HCT116 (cell line): Measurements from ENCODE around the gene MYZAP. TPM values are rescaled to one million over a fixed set of nuclear protein-coding genes. Genes with fewer than 3 reads are reported as not detected.

Source experiments
- ATAC-seq: fragments of 200-7000 bp; cut with Tn5 transposase; 2 replicates; pipeline ENCODE4 v1.9.1; 2020; ENCODE audit warnings: mild to moderate bottlenecking, moderate library complexity
- BruUV-seq: library from RNA; stranded (reverse); fragments of 400-500 nt; replicated peaks from 2 replicates; lab custom pipeline; 2021; lab: Mats Ljungman, UMichigan
- CTCF ChIA-PET: fragments of 300-600 bp; sonication (Branson Sonifier 250); formaldehyde crosslinking; loops from one replicate; lab custom pipeline; 2021; ENCODE audit warnings: antibody characterized with exemption; lab: Charles Lee
- POLR2A ChIA-PET: fragments of 300-600, 350-600 bp; sonication (Branson Sonifier 250); formaldehyde crosslinking; loops from one replicate; lab custom pipeline; 2021; ENCODE audit warnings: antibody characterized with exemption; lab: Charles Lee
- RAD21 ChIA-PET, 2 experiments: fragments of 300-600 bp; sonication (Branson Sonifier 250); formaldehyde crosslinking; loops; one replicate each; lab custom pipeline; 2023; ENCODE audit warnings: low total read pairs in 2 of 2; ENCODE audit not compliant: uncharacterized antibody in 2 of 2, unreplicated experiment in 2 of 2, low non-redundant PET in 1 of 2; lab: Charles Lee
- DNase-seq: peaks from one replicate; pipeline ENCODE4 v3.0.0-alpha.2; 2010; ENCODE audit warnings: low read depth, low spot score
- H2AFZ ChIP-seq: fragments of 200-600 bp; shearing (Covaris generic), sonication (generic); 2 replicates; pipeline ENCODE4 v1.6.1; 2017; ENCODE audit warnings: low read depth, mixed run types, mixed read lengths, antibody characterized with exemption, low read length; ENCODE audit not compliant: poor library complexity, severe bottlenecking
- H3K27ac ChIP-seq: 2 replicates; pipeline ENCODE4 v1.5.1; 2012; ENCODE audit warnings: low read depth, low read length
- H3K27me3 ChIP-seq: fragments of 200-600 bp; sonication (generic); 2 replicates; pipeline ENCODE4 v1.6.1; 2016; ENCODE audit warnings: mixed run types, low read length, mixed read lengths; ENCODE audit not compliant: insufficient read depth
- H3K36me3 ChIP-seq, 2 experiments: fragments of 200-500 bp in 1 of 2; fragments of 200-600 bp in 1 of 2; sonication (Bioruptor generic) in 1 of 2; sonication (generic) in 1 of 2; 2 replicates each; pipeline versions ENCODE4 v1.5.1 to v1.6.1; 2014 to 2016; ENCODE audit warnings: low read length in 2 of 2, inconsistent platforms in 1 of 2, mixed read lengths in 1 of 2, mixed run types in 1 of 2; ENCODE audit not compliant: insufficient read depth in 2 of 2, control insufficient read depth in 1 of 2
- H3K4me1 ChIP-seq, 2 experiments: fragments of 200-600 bp in 1 of 2; sonication (generic) in 1 of 2; 2 replicates each; pipeline versions ENCODE4 v1.5.1 to v1.6.1; 2012 to 2017; ENCODE audit warnings: low read length in 2 of 2, inconsistent platforms in 1 of 2, mild to moderate bottlenecking in 1 of 2, mixed read lengths in 1 of 2, mixed run types in 1 of 2, moderate library complexity in 1 of 2; ENCODE audit not compliant: insufficient read depth in 2 of 2, control insufficient read depth in 1 of 2
- H3K4me2 ChIP-seq: fragments of 200-600 bp; sonication (generic); 2 replicates; pipeline ENCODE4 v1.6.1; 2017; ENCODE audit warnings: mixed run types, low read length, mixed read lengths
- H3K4me3 ChIP-seq, 2 experiments: fragments of 200-600 bp in 1 of 2; sonication (generic) in 1 of 2; replicated peaks in 1 of 2; 2 replicates each; pipeline ENCODE4 v1.5.1; 2011 to 2016; ENCODE audit warnings: low read length in 2 of 2, control low read depth in 1 of 2, low read depth in 1 of 2, mild to moderate bottlenecking in 1 of 2, mixed read lengths in 1 of 2, mixed run types in 1 of 2
- H3K79me2 ChIP-seq: fragments of 200-600 bp; sonication (generic); 2 replicates; pipeline ENCODE4 v1.6.1; 2017; ENCODE audit warnings: mild to moderate bottlenecking, mixed run types, low read length, moderate library complexity, mixed read lengths; ENCODE audit not compliant: insufficient read depth
- H3K9ac ChIP-seq: fragments of 200-600 bp; sonication (generic); 2 replicates; pipeline ENCODE4 v1.6.1; 2016; ENCODE audit warnings: low read length, mixed read lengths
- H3K9me2 ChIP-seq: fragments of 200-600 bp; sonication (generic), shearing (Covaris generic); 2 replicates; pipeline ENCODE4 v1.6.1; 2017; ENCODE audit warnings: mixed run types, mild to moderate bottlenecking, moderate library complexity; ENCODE audit not compliant: insufficient read depth
- H3K9me3 ChIP-seq, 2 experiments: fragments of 200-500 bp in 1 of 2; fragments of 200-600 bp in 1 of 2; sonication (Bioruptor generic) in 1 of 2; sonication (generic) in 1 of 2; 2 replicates each; pipeline ENCODE4 v1.6.1; 2014 to 2017; ENCODE audit warnings: low read length in 2 of 2, mixed read lengths in 2 of 2, inconsistent platforms in 1 of 2, low read depth in 1 of 2, mild to moderate bottlenecking in 1 of 2, mixed run types in 1 of 2, moderate library complexity in 1 of 2; ENCODE audit not compliant: control insufficient read depth in 1 of 2, insufficient read depth in 1 of 2
- H4K20me1 ChIP-seq: fragments of 200-600 bp; sonication (generic), shearing (Covaris generic); 2 replicates; pipeline ENCODE4 v1.6.1; 2017; ENCODE audit warnings: mixed run types, mild to moderate bottlenecking, moderate library complexity; ENCODE audit not compliant: insufficient read depth
- CBX3 ChIP-seq: IDR thresholded peaks from 2 replicates; pipeline ENCODE4 v1.6.1; 2012; ENCODE audit warnings: low read depth
- EZH2 ChIP-seq: fragments of 200-600 bp; sonication (generic); IDR thresholded peaks from 2 replicates; pipeline ENCODE4 v1.6.1; 2017; ENCODE audit warnings: antibody characterized with exemption, mixed run types
- EZH2phosphoT487 ChIP-seq: fragments of 200-600 bp; IDR thresholded peaks from 2 replicates; pipeline ENCODE4 v1.6.1; 2018; ENCODE audit warnings: antibody characterized with exemption, borderline replicate concordance
- FOSL1 ChIP-seq: IDR thresholded peaks from 2 replicates; pipeline ENCODE4 v1.6.1; 2012; ENCODE audit warnings: low read depth
- JUND ChIP-seq: IDR thresholded peaks from 2 replicates; pipeline ENCODE4 v1.6.1; 2012
- POLR2AphosphoS5 ChIP-seq: IDR thresholded peaks from 2 replicates; pipeline ENCODE4 v1.6.1; 2011; ENCODE audit warnings: mild to moderate bottlenecking, low read depth, low read length, moderate library complexity
- SP1 ChIP-seq: IDR thresholded peaks from 2 replicates; pipeline ENCODE4 v1.6.1; 2012; ENCODE audit warnings: low read depth
- TCF7L2 ChIP-seq: IDR thresholded peaks from 2 replicates; pipeline ENCODE4 v1.7.0; 2011; ENCODE audit warnings: borderline replicate concordance, inconsistent platforms; ENCODE audit not compliant: insufficient read depth, insufficient read length; ENCODE audit errors: extremely low read depth
- ZFX ChIP-seq: fragments of 450-650 bp; IDR thresholded peaks from 2 replicates; pipeline ENCODE4 v1.6.1; 2017
- ZNF274 ChIP-seq: fragments of 200-500 bp; sonication (Bioruptor generic); IDR thresholded peaks from 2 replicates; pipeline ENCODE4 v1.6.1; 2014; ENCODE audit warnings: mild to moderate bottlenecking, low read depth, low read length, inconsistent platforms
- intact Hi-C: fragments of 100-400 bp; cut with micrococcal nuclease; formaldehyde crosslinking; loops from 2 replicates; pipeline ENCODE4 v1.10.0; 2022
- total RNA-seq: library from RNA; stranded (reverse); gene quantifications from one replicate; pipeline ENCODE4 v1.2.1, GENCODE V29; 2021; ENCODE audit not compliant: unreplicated experiment
- TF ChIP-seq, protein P1 (sequence below): IDR thresholded peaks from 2 replicates; pipeline ENCODE4 v1.6.1; 2012; ENCODE audit warnings: low read depth
- TF ChIP-seq, protein P2 (sequence below): IDR thresholded peaks from 2 replicates; pipeline ENCODE4 v1.6.1; 2011; ENCODE audit warnings: mild to moderate bottlenecking, low read length, moderate library complexity; ENCODE audit not compliant: insufficient replicate concordance; ENCODE audit errors: extremely low read depth

Gene MYZAP
- total RNA-seq, 1 experiment from 2014 or later, result 5.8 TPM

- no peak for TF ChIP-seq EZH2
- TF ChIP-seq EZH2phosphoT487, result no peak
Measured at GRCh38 chr15:57607570-57608000, 15.9 kb downstream of the MYZAP start (continued).

DNA sequence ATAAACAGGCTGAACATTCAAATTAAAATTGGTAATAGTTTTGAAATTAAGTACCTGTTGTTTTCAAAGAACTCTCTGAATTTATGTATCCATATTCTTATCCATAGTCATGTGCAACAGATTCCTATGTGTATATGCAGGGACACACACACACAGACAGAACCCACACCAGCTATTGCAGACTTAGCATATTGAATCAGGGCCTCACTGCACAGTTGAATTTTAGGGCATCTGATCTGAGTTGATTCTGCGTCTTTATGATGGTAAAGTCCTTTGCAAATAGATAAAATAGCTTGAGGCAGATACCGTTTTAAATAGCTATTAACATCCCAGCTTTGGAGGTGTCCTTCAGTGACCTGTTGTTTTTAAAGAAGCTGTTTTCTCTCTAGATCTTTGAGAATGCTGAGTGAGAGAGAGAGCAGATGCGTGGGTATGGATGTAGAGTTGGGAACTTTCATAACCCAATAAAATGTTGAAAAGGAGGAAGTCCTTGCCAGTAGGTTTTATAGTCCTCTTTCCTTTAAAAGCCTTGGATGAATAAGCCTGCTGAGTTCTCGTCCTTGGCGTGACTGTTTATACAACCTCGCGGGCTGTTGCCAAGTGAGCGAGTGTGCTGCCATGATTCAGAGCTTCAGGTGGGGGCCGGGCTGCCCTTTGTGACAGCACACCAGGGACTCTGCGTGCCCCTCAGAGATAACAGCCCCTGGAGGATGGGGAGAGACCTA lies 18.3 kb downstream of the MYZAP start:
- peak; percentile 33; the same call in 1 of the 2 replicates for ATAC-seq

More for the DNA sequence above, 18.3 kb downstream of the MYZAP start:
- peaks cover 39 to 65% of the 10 kb centered on the region in 2 experiments for H3K4me1 ChIP-seq
- H3K4me2 ChIP-seq, result peak overlapping the region; percentile 45
- BruUV-seq, result no TSS peak
- intact Hi-C loops, result no loop called here
- POLR2A ChIA-PET, result no interaction called here
- 0 out of 4 replicates have a peak overlapping the region, but pooled peaks of 1 of the 2 experiments have one; percentile 2 for H3K4me3 ChIP-seq
- no peak overlapping the region for H3K27ac ChIP-seq
- TF ChIP-seq ZNF274 (no peak), TCF7L2 (peak; percentile 19), FOSL1 (no peak; the same call in 1 of the 2 replicates), POLR2AphosphoS5 (0 out of 2 replicates have a peak, but pooled peaks have one; percentile 14), ZFX (no peak), CBX3 (peak; percentile 38; the same call in 1 of the 2 replicates), SP1 (peak; percentile 35; the same call in 1 of the 2 replicates), JUND (peak; percentile 34; the same call in 1 of the 2 replicates)
- TF ChIP-seq, protein P1, sequence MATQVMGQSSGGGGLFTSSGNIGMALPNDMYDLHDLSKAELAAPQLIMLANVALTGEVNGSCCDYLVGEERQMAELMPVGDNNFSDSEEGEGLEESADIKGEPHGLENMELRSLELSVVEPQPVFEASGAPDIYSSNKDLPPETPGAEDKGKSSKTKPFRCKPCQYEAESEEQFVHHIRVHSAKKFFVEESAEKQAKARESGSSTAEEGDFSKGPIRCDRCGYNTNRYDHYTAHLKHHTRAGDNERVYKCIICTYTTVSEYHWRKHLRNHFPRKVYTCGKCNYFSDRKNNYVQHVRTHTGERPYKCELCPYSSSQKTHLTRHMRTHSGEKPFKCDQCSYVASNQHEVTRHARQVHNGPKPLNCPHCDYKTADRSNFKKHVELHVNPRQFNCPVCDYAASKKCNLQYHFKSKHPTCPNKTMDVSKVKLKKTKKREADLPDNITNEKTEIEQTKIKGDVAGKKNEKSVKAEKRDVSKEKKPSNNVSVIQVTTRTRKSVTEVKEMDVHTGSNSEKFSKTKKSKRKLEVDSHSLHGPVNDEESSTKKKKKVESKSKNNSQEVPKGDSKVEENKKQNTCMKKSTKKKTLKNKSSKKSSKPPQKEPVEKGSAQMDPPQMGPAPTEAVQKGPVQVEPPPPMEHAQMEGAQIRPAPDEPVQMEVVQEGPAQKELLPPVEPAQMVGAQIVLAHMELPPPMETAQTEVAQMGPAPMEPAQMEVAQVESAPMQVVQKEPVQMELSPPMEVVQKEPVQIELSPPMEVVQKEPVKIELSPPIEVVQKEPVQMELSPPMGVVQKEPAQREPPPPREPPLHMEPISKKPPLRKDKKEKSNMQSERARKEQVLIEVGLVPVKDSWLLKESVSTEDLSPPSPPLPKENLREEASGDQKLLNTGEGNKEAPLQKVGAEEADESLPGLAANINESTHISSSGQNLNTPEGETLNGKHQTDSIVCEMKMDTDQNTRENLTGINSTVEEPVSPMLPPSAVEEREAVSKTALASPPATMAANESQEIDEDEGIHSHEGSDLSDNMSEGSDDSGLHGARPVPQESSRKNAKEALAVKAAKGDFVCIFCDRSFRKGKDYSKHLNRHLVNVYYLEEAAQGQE, result no peak
- TF ChIP-seq, protein P2, sequence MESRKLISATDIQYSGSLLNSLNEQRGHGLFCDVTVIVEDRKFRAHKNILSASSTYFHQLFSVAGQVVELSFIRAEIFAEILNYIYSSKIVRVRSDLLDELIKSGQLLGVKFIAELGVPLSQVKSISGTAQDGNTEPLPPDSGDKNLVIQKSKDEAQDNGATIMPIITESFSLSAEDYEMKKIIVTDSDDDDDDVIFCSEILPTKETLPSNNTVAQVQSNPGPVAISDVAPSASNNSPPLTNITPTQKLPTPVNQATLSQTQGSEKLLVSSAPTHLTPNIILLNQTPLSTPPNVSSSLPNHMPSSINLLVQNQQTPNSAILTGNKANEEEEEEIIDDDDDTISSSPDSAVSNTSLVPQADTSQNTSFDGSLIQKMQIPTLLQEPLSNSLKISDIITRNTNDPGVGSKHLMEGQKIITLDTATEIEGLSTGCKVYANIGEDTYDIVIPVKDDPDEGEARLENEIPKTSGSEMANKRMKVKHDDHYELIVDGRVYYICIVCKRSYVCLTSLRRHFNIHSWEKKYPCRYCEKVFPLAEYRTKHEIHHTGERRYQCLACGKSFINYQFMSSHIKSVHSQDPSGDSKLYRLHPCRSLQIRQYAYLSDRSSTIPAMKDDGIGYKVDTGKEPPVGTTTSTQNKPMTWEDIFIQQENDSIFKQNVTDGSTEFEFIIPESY, result peak; percentile 38
- no peaks in the 10 kb centered on the region for H4K20me1 ChIP-seq
- H3K27me3 ChIP-seq, result no peaks in the 10 kb centered on the region
- H3K9ac ChIP-seq, result 0 out of 2 replicates have a peak overlapping the region, but pooled peaks have one; percentile 4
- DNase-seq, result peak; percentile 36
- H3K9me3 ChIP-seq, result no peaks in the 10 kb centered on the region
- H3K9me2 ChIP-seq, result no peaks in the 10 kb centered on the region
- no peaks in the 10 kb centered on the region for H3K36me3 ChIP-seq
- no peaks in the 10 kb centered on the region for H3K79me2 ChIP-seq
- CTCF ChIA-PET, result interaction anchor here (0.7 to 4.2 kb wide), 3 partner anchors 9 to 49 kb away, joined by 3 to 32 read pairs (median 10); no protein-coding TSS in a partner anchor
- H2AFZ ChIP-seq, result no peak overlapping the region
- RAD21 ChIA-PET, result no interaction called here
